K562 (cell line): ENCODE results near the gene PRMT2.

Experiments used
- FOSL1 ChIP-seq: fragments of 200-800 bp; sonication (Bioruptor generic); conservative IDR thresholded peaks from 2 replicates; pipeline ENCODE4 v1.6.1; 2016; ENCODE audit warnings: missing genetic modification characterization, missing compliant biosample characterization
- FOXA1 ChIP-seq: fragments of 450-650 bp; IDR thresholded peaks from 2 replicates; pipeline ENCODE4 v1.6.1; 2016; ENCODE audit warnings: mild to moderate bottlenecking, borderline replicate concordance
- POLR2A ChIP-seq: fragments of 450-650 bp; conservative IDR thresholded peaks from 2 replicates; pipeline ENCODE4 v1.6.1; 2016
- POLR2AphosphoS5 ChIP-seq: IDR thresholded peaks from 2 replicates; pipeline ENCODE4 v1.6.1; 2011; ENCODE audit warnings: mild to moderate bottlenecking, low read depth, low read length, moderate library complexity; ENCODE audit not compliant: control insufficient read depth, insufficient read depth
- XRCC5 ChIP-seq: fragments of 200-400 bp; formaldehyde crosslinking; IDR thresholded peaks from 2 replicates; pipeline ENCODE4 v1.6.1; 2017; ENCODE audit warnings: low read depth, mild to moderate bottlenecking, low read length
- YY1 ChIP-seq, 3 experiments: IDR thresholded peaks; 2 replicates each; pipeline ENCODE4 v1.6.1; 2011; ENCODE audit warnings: low read length in 2 of 3, mild to moderate bottlenecking in 2 of 3, moderate library complexity in 2 of 3, borderline replicate concordance in 1 of 3, control low read depth in 1 of 3, low read depth in 1 of 3; ENCODE audit not compliant: insufficient read depth in 3 of 3, insufficient replicate concordance in 2 of 3, control insufficient read depth in 1 of 3, insufficient read length in 1 of 3; ENCODE audit errors: extremely low read depth in 1 of 3
- ZFPM2 ChIP-seq: fragments of 250-450 bp; sonication (Bioruptor Pico); IDR thresholded peaks from 2 replicates; pipeline ENCODE4 v1.5.1; 2022; ENCODE audit warnings: mild to moderate bottlenecking
- ZNF24 ChIP-seq: fragments of 450-650 bp; IDR thresholded peaks from 2 replicates; pipeline ENCODE4 v1.6.1; 2016
- ZNF561 ChIP-seq: fragments of 450-650 bp; formaldehyde crosslinking; conservative IDR thresholded peaks from 2 replicates; pipeline ENCODE4 v1.4.0; 2020; ENCODE audit warnings: mild to moderate bottlenecking, moderate library complexity
- TF ChIP-seq, protein P1 (sequence below), 3 experiments: IDR thresholded peaks in 2 of 3; conservative IDR thresholded peaks in 1 of 3; 2 replicates each; pipeline ENCODE4 v1.5.1; 2011 to 2012; ENCODE audit warnings: low read length in 3 of 3, mild to moderate bottlenecking in 3 of 3, control low read depth in 2 of 3, improper control_type of control experiment in 1 of 3, inconsistent platforms in 1 of 3, low read depth in 1 of 3, mixed read lengths in 1 of 3, moderate library complexity in 1 of 3; ENCODE audit not compliant: insufficient read depth in 2 of 3
- TF ChIP-seq, protein P2 (sequence below): sonication (generic); formaldehyde crosslinking; IDR thresholded peaks from 2 replicates; pipeline ENCODE4 v1.8.1; 2022; ENCODE audit warnings: missing genetic modification reagents

DNA sequence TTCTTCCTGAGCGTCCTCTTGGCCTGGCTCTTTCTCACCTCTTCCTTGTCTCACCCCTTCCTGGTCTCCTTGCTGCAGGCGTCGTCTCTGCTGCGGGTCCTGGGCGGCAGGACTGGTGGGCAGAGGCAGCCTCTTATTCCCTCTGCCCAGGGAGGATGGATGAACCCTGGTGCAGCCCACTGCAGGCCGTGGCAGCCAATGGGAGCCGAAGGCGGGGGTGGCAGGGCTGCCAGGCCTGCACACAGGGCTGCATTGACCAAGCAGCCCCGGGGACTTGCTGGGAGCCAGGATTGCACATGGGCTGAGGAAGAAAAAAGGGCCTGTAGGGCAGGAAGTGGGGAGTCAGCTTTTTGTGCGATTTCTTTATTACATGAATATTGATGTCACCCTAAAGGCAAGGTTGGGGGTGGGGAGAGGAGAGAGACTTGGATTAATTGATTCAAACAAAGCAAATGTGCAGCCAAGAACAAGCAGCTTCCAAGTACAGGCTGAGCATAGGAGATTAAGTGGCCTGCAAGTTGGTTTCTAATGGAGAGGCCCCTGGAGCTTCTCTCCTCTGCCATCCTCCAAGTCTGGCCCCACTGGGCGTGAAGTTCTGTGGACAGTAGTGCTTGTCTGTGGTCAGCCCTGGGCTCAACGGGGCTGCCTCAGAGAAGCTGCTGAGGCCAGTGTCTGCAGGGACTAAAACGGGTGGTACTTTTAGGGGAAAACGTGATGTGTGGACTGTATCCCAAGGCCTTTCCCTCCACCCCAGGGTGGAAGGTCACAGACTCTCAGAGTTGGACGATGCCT lies 30.3 kb upstream of the PRMT2 start, which contains the start of gene S100B:
- no peak for TF ChIP-seq POLR2A
- TF ChIP-seq YY1 (IDR thresholded peaks at IDR 0.05; ENCODE audit: borderline replicate concordance in 1 of 3, control insufficient read depth in 1 of 3, extremely low read depth in 1 of 3, insufficient read depth in 3 of 3, insufficient read length in 1 of 3, insufficient replicate concordance in 2 of 3, low read depth in 1 of 3, low read length in 2 of 3) = no peak
- no peak for TF ChIP-seq ZNF24
- TF ChIP-seq XRCC5 = no peak
- TF ChIP-seq, protein P1, sequence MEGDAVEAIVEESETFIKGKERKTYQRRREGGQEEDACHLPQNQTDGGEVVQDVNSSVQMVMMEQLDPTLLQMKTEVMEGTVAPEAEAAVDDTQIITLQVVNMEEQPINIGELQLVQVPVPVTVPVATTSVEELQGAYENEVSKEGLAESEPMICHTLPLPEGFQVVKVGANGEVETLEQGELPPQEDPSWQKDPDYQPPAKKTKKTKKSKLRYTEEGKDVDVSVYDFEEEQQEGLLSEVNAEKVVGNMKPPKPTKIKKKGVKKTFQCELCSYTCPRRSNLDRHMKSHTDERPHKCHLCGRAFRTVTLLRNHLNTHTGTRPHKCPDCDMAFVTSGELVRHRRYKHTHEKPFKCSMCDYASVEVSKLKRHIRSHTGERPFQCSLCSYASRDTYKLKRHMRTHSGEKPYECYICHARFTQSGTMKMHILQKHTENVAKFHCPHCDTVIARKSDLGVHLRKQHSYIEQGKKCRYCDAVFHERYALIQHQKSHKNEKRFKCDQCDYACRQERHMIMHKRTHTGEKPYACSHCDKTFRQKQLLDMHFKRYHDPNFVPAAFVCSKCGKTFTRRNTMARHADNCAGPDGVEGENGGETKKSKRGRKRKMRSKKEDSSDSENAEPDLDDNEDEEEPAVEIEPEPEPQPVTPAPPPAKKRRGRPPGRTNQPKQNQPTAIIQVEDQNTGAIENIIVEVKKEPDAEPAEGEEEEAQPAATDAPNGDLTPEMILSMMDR (IDR thresholded peaks at IDR 0.05 in 2 of 3, conservative IDR thresholded peaks at IDR 0.05 in 1 of 3; ENCODE audit: insufficient read depth in 2 of 3, low read depth in 1 of 3, low read length in 3 of 3) = no peak
- no peak for TF ChIP-seq ZFPM2 (CRISPR knock-in tag)
- no peak for TF ChIP-seq FOSL1 (tag)
- no peak for TF ChIP-seq ZNF561
- TF ChIP-seq, protein P2, sequence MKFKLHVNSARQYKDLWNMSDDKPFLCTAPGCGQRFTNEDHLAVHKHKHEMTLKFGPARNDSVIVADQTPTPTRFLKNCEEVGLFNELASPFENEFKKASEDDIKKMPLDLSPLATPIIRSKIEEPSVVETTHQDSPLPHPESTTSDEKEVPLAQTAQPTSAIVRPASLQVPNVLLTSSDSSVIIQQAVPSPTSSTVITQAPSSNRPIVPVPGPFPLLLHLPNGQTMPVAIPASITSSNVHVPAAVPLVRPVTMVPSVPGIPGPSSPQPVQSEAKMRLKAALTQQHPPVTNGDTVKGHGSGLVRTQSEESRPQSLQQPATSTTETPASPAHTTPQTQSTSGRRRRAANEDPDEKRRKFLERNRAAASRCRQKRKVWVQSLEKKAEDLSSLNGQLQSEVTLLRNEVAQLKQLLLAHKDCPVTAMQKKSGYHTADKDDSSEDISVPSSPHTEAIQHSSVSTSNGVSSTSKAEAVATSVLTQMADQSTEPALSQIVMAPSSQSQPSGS (CRISPR knock-in tag) = no peak
- TF ChIP-seq POLR2AphosphoS5 = no peak
- no peak for TF ChIP-seq FOXA1
